Effector memory CD8-positive, alpha-beta T cell (primary cell): Measurements from ENCODE around the gene ZSCAN25.

ENCODE experiments used
- ATAC-seq: fragments of 150-1000 bp; cut with Tn5 transposase; replicated peaks from 2 replicates; pipeline ENCODE4 v1.10.0; 2021; ENCODE audit warnings: mild to moderate bottlenecking, moderate library complexity
- DNase-seq, 3 experiments: peaks; one replicate each; pipeline ENCODE4 v3.0.0; 2021
- H3K27ac Mint-ChIP-seq, 2 donors: one replicate each; pipeline ENCODE4 v1.8.0; 2022; ENCODE audit warnings: mild to moderate bottlenecking in 2 of 2, mixed read lengths in 2 of 2, moderate library complexity in 2 of 2
- H3K27me3 Mint-ChIP-seq, 2 donors: one replicate each; pipeline ENCODE4 v1.8.0; 2022; ENCODE audit warnings: mixed read lengths in 2 of 2
- H3K36me3 Mint-ChIP-seq: one replicate; pipeline ENCODE4 v1.8.0; 2022; ENCODE audit warnings: mild to moderate bottlenecking, moderate library complexity, mixed read lengths; ENCODE audit not compliant: insufficient read depth
- H3K4me1 Mint-ChIP-seq, 2 donors: one replicate each; pipeline ENCODE4 v1.8.0; 2022; ENCODE audit warnings: low read depth in 2 of 2, mixed read lengths in 2 of 2
- H3K4me3 Mint-ChIP-seq, 2 donors: one replicate each; pipeline ENCODE4 v1.8.0; 2022; ENCODE audit warnings: mild to moderate bottlenecking in 2 of 2, mixed read lengths in 2 of 2, moderate library complexity in 2 of 2
- H3K9me3 Mint-ChIP-seq, 2 donors: one replicate each; pipeline ENCODE4 v1.8.0; 2022; ENCODE audit warnings: mixed read lengths in 2 of 2

Gene ZSCAN25

GRCh38 chr7:99597762-99598501 lies 18.8 kb upstream of the ZSCAN25 start, which contains the start of gene TMEM225B:
Gene TMEM225B (plus strand): TSS chr7:99598267. CDS start chr7:99604389, 6,122 bp downstream.
- DNase-seq (no peak), ATAC-seq (no peak)
- H3K4me1 Mint-ChIP-seq: no peaks in the 10 kb centered on the region
- H3K27me3 Mint-ChIP-seq: no peaks in the 10 kb centered on the region
- H3K4me3 Mint-ChIP-seq: no peak within 1 kb of the TSS
- H3K9me3 Mint-ChIP-seq: no peaks in the 10 kb centered on the region
- H3K27ac Mint-ChIP-seq: no peak within 1 kb of the TSS
- no peaks in the 10 kb centered on the region for H3K36me3 Mint-ChIP-seq

- Mint-ChIP-seq H3K4me1 (no peaks in the 10 kb centered on the region), H3K4me3 (no peak overlapping the region), H3K9me3 (no peaks in the 10 kb centered on the region), H3K27ac (no peak overlapping the region), H3K27me3 (no peaks in the 10 kb centered on the region), H3K36me3 (no peaks in the 10 kb centered on the region)
- ATAC-seq (no peak), DNase-seq (no peak)
Observed at GRCh38 chr7:99599836-99600235, 16.9 kb upstream of the ZSCAN25 start.

- Mint-ChIP-seq H3K4me3 (no peak overlapping the region), H3K9me3 (no peaks in the 10 kb centered on the region)
Observed at GRCh38 chr7:99601656-99602310, 15.0 kb upstream of the ZSCAN25 start.

GRCh38 chr7:99605527-99605926 lies 11.2 kb upstream of the ZSCAN25 start:
- no peaks in the 10 kb centered on the region for H3K36me3 Mint-ChIP-seq
- H3K9me3 Mint-ChIP-seq: no peaks in the 10 kb centered on the region
- no peaks in the 10 kb centered on the region for H3K4me1 Mint-ChIP-seq
- ATAC-seq (no peak), DNase-seq (no peak)
- H3K27me3 Mint-ChIP-seq: peaks cover 0 to 9% of the 10 kb centered on the region in 2 donors
- no peak overlapping the region for H3K27ac Mint-ChIP-seq
- no peak overlapping the region for H3K4me3 Mint-ChIP-seq

More at GRCh38 chr7:99601656-99602310, 15.0 kb upstream of the ZSCAN25 start:
- Mint-ChIP-seq H3K36me3 (no peaks in the 10 kb centered on the region), H3K27ac (peak overlapping the region in 1 of 2 donors; percentile 41), H3K27me3 (no peaks in the 10 kb centered on the region), H3K4me1 (no peaks in the 10 kb centered on the region)
- no peak for DNase-seq
- ATAC-seq: no peak

- H3K4me3 Mint-ChIP-seq: no peak overlapping the region
- H3K9me3 Mint-ChIP-seq: no peaks in the 10 kb centered on the region
- no peak for ATAC-seq
- no peaks in the 10 kb centered on the region for H3K4me1 Mint-ChIP-seq
- no peak for DNase-seq
- peaks cover 0 to 9% of the 10 kb centered on the region in 2 donors for H3K27me3 Mint-ChIP-seq
- H3K36me3 Mint-ChIP-seq: no peaks in the 10 kb centered on the region
- no peak overlapping the region for H3K27ac Mint-ChIP-seq
Observed at GRCh38 chr7:99606531-99606930, 10.2 kb upstream of the ZSCAN25 start.

GRCh38 chr7:99607548-99607947 lies 9.2 kb upstream of the ZSCAN25 start:
- H3K27me3 Mint-ChIP-seq: peaks cover 0 to 9% of the 10 kb centered on the region in 2 donors
- DNase-seq (no peak), ATAC-seq (no peak)
- H3K4me1 Mint-ChIP-seq: no peaks in the 10 kb centered on the region
- H3K4me3 Mint-ChIP-seq: no peak overlapping the region
- no peaks in the 10 kb centered on the region for H3K9me3 Mint-ChIP-seq
- H3K36me3 Mint-ChIP-seq: no peaks in the 10 kb centered on the region
- H3K27ac Mint-ChIP-seq: no peak overlapping the region

GRCh38 chr7:99614495-99614894 lies 2.3 kb upstream of the ZSCAN25 start:
- no peak overlapping the region for H3K4me3 Mint-ChIP-seq
- no peak overlapping the region for H3K27ac Mint-ChIP-seq

GRCh38 chr7:99615989-99616358 lies 772 bp upstream of the ZSCAN25 start:
- ATAC-seq (no peak), DNase-seq (no peak)
- peak overlapping the region; percentile 96 for H3K4me3 Mint-ChIP-seq
- H3K9me3 Mint-ChIP-seq: no peaks in the 10 kb centered on the region
- H3K36me3 Mint-ChIP-seq: peaks cover 31% of the 10 kb centered on the region
- H3K27ac Mint-ChIP-seq: peak overlapping the region; percentile 92 to 95
- H3K4me1 Mint-ChIP-seq: peaks cover 31 to 43% of the 10 kb centered on the region in 2 donors
- H3K27me3 Mint-ChIP-seq: no peaks in the 10 kb centered on the region

More at GRCh38 chr7:99614495-99614894, 2.3 kb upstream of the ZSCAN25 start:
- H3K4me1 Mint-ChIP-seq: peaks cover 27 to 40% of the 10 kb centered on the region in 2 donors
- H3K36me3 Mint-ChIP-seq: peaks cover 18% of the 10 kb centered on the region
- no peaks in the 10 kb centered on the region for H3K9me3 Mint-ChIP-seq
- ATAC-seq: no peak
- peaks cover 0 to 9% of the 10 kb centered on the region in 2 donors for H3K27me3 Mint-ChIP-seq
- no peak for DNase-seq

- H3K9me3 Mint-ChIP-seq: no peaks in the 10 kb centered on the region
- H3K27me3 Mint-ChIP-seq: no peaks in the 10 kb centered on the region
- peak overlapping the region; percentile 92 to 95 for H3K27ac Mint-ChIP-seq
- peak overlapping the region; percentile 96 for H3K4me3 Mint-ChIP-seq
- peaks cover 31 to 43% of the 10 kb centered on the region in 2 donors for H3K4me1 Mint-ChIP-seq
- ATAC-seq: no peak
- DNase-seq: no peak
- peaks cover 43% of the 10 kb centered on the region for H3K36me3 Mint-ChIP-seq
Observed at GRCh38 chr7:99617192-99617781, 541 bp downstream of the ZSCAN25 start.

- DNase-seq (no peak), ATAC-seq (no peak)
- peak overlapping the region in 1 of 2 donors; percentile 19 for H3K4me3 Mint-ChIP-seq
- H3K27ac Mint-ChIP-seq: peak overlapping the region; percentile 92 to 95
- H3K27me3 Mint-ChIP-seq: no peaks in the 10 kb centered on the region
- H3K9me3 Mint-ChIP-seq: no peaks in the 10 kb centered on the region
- peaks cover 40 to 51% of the 10 kb centered on the region in 2 donors for H3K4me1 Mint-ChIP-seq
- peaks cover 54% of the 10 kb centered on the region for H3K36me3 Mint-ChIP-seq
Observed at GRCh38 chr7:99618726-99619125, 2.0 kb downstream of the ZSCAN25 start.

GRCh38 chr7:99619571-99620130 lies 2.9 kb downstream of the ZSCAN25 start:
- DNase-seq: no peak
- Mint-ChIP-seq H3K4me3 (no peak overlapping the region), H3K36me3 (peaks cover 64% of the 10 kb centered on the region), H3K27ac (peak overlapping the region; percentile 92 to 95), H3K9me3 (no peaks in the 10 kb centered on the region), H3K27me3 (no peaks in the 10 kb centered on the region), H3K4me1 (peaks cover 50 to 60% of the 10 kb centered on the region in 2 donors)
- no peak for ATAC-seq

GRCh38 chr7:99621271-99621670 lies 4.5 kb downstream of the ZSCAN25 start:
- H3K9me3 Mint-ChIP-seq: no peaks in the 10 kb centered on the region
- H3K27ac Mint-ChIP-seq: peak overlapping the region in 1 of 2 donors; percentile 39
- no peaks in the 10 kb centered on the region for H3K27me3 Mint-ChIP-seq
- H3K4me1 Mint-ChIP-seq: peaks cover 61 to 67% of the 10 kb centered on the region in 2 donors
- H3K4me3 Mint-ChIP-seq: no peak overlapping the region
- DNase-seq (no peak), ATAC-seq (no peak)
- H3K36me3 Mint-ChIP-seq: peaks cover 67% of the 10 kb centered on the region

GRCh38 chr7:99622596-99622995 lies 5.8 kb downstream of the ZSCAN25 start:
- H3K36me3 Mint-ChIP-seq: peaks cover 62% of the 10 kb centered on the region
- ATAC-seq (no peak), DNase-seq (no peak)
- H3K9me3 Mint-ChIP-seq: no peaks in the 10 kb centered on the region
- H3K27ac Mint-ChIP-seq: peak overlapping the region; percentile 94 to 98
- no peak overlapping the region for H3K4me3 Mint-ChIP-seq
- H3K4me1 Mint-ChIP-seq: peaks cover 50 to 55% of the 10 kb centered on the region in 2 donors
- H3K27me3 Mint-ChIP-seq: no peaks in the 10 kb centered on the region
